ENCODE results near the gene TRPC3. TPM values are rescaled to one million over a fixed set of nuclear protein-coding genes. Genes with fewer than 3 reads are reported as not detected.

Gene TRPC3
- total RNA-seq, 1 donor from 2014 or later, result 0.82 TPM

- Mint-ChIP-seq H3K4me1 (peaks cover 4% of the 10 kb centered on the region), H3K9me3 (peaks cover 6% of the 10 kb centered on the region), H3K27me3 (ENCODE audit: low read depth) (peaks cover 18% of the 10 kb centered on the region), H3K36me3 (ENCODE audit: low read depth) (no peaks in the 10 kb centered on the region), H3K27ac (ENCODE audit: unreplicated experiment) (no peak overlapping the region), H3K4me3 (no peak overlapping the region)
- TF ChIP-seq CTCF (conservative IDR thresholded peaks at IDR 0.05), result no peak
- no peak for DNase-seq (ENCODE audit: low read depth, low spot score)
Measured at GRCh38 chr4:121898150-121898549, 53.7 kb downstream of the TRPC3 start.

- DNase-seq (ENCODE audit: low read depth, low spot score), result no peak
- H3K27ac Mint-ChIP-seq (ENCODE audit: unreplicated experiment), result no peak overlapping the region
- H3K9me3 Mint-ChIP-seq, result peaks cover 13% of the 10 kb centered on the region
- no peak overlapping the region for H3K4me3 Mint-ChIP-seq
- H3K27me3 Mint-ChIP-seq (ENCODE audit: low read depth), result no peaks in the 10 kb centered on the region
- no peaks in the 10 kb centered on the region for H3K4me1 Mint-ChIP-seq
- H3K36me3 Mint-ChIP-seq (ENCODE audit: low read depth), result peaks cover 2% of the 10 kb centered on the region
- TF ChIP-seq CTCF (conservative IDR thresholded peaks at IDR 0.05), result no peak
Measured at GRCh38 chr4:121888134-121888533, 63.7 kb downstream of the TRPC3 start.

GRCh38 chr4:121885115-121885514, 66.7 kb downstream of the TRPC3 start:
- H3K9me3 Mint-ChIP-seq, result peaks cover 13% of the 10 kb centered on the region
- no peak overlapping the region for H3K4me3 Mint-ChIP-seq
- no peak for TF ChIP-seq CTCF (conservative IDR thresholded peaks at IDR 0.05)
- H3K36me3 Mint-ChIP-seq (ENCODE audit: low read depth), result peaks cover 2% of the 10 kb centered on the region
- no peak overlapping the region for H3K27ac Mint-ChIP-seq (ENCODE audit: unreplicated experiment)
- no peaks in the 10 kb centered on the region for H3K4me1 Mint-ChIP-seq
- H3K27me3 Mint-ChIP-seq (ENCODE audit: low read depth), result peaks cover 10% of the 10 kb centered on the region
- no peak for DNase-seq (ENCODE audit: low read depth, low spot score)

GRCh38 chr4:121881158-121881557, 70.7 kb downstream of the TRPC3 start:
- Mint-ChIP-seq H3K36me3 (ENCODE audit: low read depth) (no peaks in the 10 kb centered on the region), H3K9me3 (no peaks in the 10 kb centered on the region), H3K27ac (ENCODE audit: unreplicated experiment) (no peak overlapping the region), H3K4me3 (no peak overlapping the region), H3K27me3 (ENCODE audit: low read depth) (peaks cover 15% of the 10 kb centered on the region), H3K4me1 (peaks cover 6% of the 10 kb centered on the region)
- no peak for DNase-seq (ENCODE audit: low read depth, low spot score)
- TF ChIP-seq CTCF (conservative IDR thresholded peaks at IDR 0.05), result no peak

GRCh38 chr4:121879135-121879534, 72.7 kb downstream of the TRPC3 start:
- H3K9me3 Mint-ChIP-seq, result no peaks in the 10 kb centered on the region
- H3K4me3 Mint-ChIP-seq, result no peak overlapping the region

More at GRCh38 chr4:121879135-121879534, 72.7 kb downstream of the TRPC3 start:
- no peak for DNase-seq (ENCODE audit: low read depth, low spot score)
- peaks cover 15% of the 10 kb centered on the region for H3K27me3 Mint-ChIP-seq (ENCODE audit: low read depth)
- no peak overlapping the region for H3K27ac Mint-ChIP-seq (ENCODE audit: unreplicated experiment)
- H3K4me1 Mint-ChIP-seq, result peaks cover 6% of the 10 kb centered on the region
- no peak for TF ChIP-seq CTCF (conservative IDR thresholded peaks at IDR 0.05)
- H3K36me3 Mint-ChIP-seq (ENCODE audit: low read depth), result no peaks in the 10 kb centered on the region

Measured in neural crest cell (in vitro differentiated cells).